HG03457 (cell line): Measurements from ENCODE around the gene ERV3-1.
"Not testable (repeated sequence)": the region's sequence is repeated elsewhere in the genome, so short reads cannot be mapped to it uniquely, and the experiment has no call there.

ENCODE experiments used
- ATAC-seq: cut with Tn5 transposase; IDR thresholded peaks from one replicate; pipeline ENCODE4 v1.9.1; 2021; ENCODE audit warnings: moderate number of reproducible peaks; ENCODE audit not compliant: unreplicated experiment

ERV3-1 gene

DNA sequence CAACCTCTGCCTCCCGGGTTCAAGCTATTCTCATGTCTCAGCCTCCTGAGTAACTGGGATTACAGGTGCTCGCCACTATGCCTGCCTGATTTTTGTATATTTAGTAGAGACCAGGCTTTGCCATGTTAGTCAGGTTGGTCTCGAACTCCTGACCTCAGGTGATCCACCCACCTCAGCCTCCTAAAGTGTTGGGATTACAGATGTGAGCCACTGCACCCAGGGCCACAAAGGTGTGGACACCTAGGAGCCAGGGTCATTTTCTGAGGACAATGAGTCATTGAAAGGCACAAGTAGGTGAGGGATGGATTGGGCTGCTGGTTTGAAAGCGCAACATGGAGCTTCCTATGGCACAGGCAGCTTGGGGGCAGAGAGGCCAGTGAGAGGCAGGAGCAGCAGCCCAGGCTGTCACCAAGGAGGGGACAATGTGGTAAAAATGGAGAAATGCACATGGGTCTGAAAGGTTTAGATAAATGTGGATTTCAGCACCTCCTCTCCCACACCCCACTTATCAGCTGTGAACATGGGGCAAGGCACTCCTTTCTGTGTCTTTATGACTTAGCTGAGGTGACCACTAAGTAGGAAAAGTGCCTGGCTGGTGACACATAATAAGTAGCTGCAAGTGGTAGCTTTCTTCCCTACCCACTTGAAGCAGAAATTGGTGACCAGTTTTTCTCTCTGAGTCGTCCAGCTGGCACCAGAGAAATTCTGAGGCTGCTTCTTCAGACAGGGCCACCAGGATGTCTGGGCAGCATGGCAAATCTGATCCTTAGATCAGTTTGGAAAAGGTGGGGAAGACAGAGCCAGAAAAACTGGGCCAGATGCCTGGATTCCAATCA lies 61.6 kb downstream of the ERV3-1 start:
- not testable (repeated sequence) for ATAC-seq
